ENCODE results near the gene NINJ1.

DNA sequence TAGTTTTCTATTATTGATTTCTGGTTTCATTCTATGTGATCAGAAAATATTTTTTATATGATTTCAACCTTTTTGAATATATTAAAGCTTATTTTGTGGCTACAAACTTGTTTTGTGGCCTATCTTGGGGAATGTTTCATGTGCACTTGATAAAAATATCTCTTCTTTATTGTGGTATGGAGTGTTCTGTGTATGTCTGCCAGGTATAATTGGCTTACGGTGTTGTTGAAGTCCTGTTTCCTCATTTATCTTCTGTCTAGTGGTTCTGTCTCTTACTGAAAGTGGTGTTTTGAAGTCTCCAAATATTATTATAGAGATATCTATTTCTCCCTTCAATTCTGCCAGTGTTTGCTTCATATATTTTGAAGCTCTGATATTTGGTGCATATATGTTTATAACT, 28.4 kb downstream of the NINJ1 start:
- TF ChIP-seq, protein P1, sequence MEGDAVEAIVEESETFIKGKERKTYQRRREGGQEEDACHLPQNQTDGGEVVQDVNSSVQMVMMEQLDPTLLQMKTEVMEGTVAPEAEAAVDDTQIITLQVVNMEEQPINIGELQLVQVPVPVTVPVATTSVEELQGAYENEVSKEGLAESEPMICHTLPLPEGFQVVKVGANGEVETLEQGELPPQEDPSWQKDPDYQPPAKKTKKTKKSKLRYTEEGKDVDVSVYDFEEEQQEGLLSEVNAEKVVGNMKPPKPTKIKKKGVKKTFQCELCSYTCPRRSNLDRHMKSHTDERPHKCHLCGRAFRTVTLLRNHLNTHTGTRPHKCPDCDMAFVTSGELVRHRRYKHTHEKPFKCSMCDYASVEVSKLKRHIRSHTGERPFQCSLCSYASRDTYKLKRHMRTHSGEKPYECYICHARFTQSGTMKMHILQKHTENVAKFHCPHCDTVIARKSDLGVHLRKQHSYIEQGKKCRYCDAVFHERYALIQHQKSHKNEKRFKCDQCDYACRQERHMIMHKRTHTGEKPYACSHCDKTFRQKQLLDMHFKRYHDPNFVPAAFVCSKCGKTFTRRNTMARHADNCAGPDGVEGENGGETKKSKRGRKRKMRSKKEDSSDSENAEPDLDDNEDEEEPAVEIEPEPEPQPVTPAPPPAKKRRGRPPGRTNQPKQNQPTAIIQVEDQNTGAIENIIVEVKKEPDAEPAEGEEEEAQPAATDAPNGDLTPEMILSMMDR (IDR thresholded peaks at IDR 0.05) = no peak
- TF ChIP-seq EZH2 (IDR thresholded peaks at IDR 0.05) = no peak

Data from neural progenitor cell (in vitro differentiated cells).